GM23338 (cell line): ENCODE data around the gene BATF3. TPM values are rescaled to one million over a fixed set of nuclear protein-coding genes. Genes with fewer than 3 reads are reported as not detected.

ENCODE experiments used
- ATAC-seq: fragments of 200-7000 bp; cut with Tn5 transposase; 3 replicates; pipeline ENCODE4 v1.9.1; 2020
- DNase-seq: peaks from one replicate; pipeline ENCODE4 v3.0.0-alpha.2; 2015; ENCODE audit warnings: low spot score
- H2AFZ ChIP-seq: fragments of 200-600 bp; sonication (generic); 2 replicates; pipeline ENCODE4 v1.8.0; 2016; ENCODE audit warnings: antibody characterized with exemption, mild to moderate bottlenecking, moderate library complexity
- H3F3A ChIP-seq: fragments of 200-600 bp; sonication (generic); replicated peaks from 2 replicates; pipeline ENCODE4 v1.8.0; 2017; ENCODE audit warnings: antibody characterized with exemption, mixed run types, low read depth
- H3K27ac ChIP-seq: fragments of 200-600 bp; sonication (generic); 2 replicates; pipeline ENCODE4 v1.6.1; 2016; ENCODE audit warnings: low read depth
- H3K27me3 ChIP-seq: fragments of 200-600 bp; sonication (generic); 2 replicates; pipeline ENCODE4 v1.8.0; 2016; ENCODE audit warnings: mild to moderate bottlenecking, mixed run types, moderate library complexity; ENCODE audit not compliant: insufficient read depth
- H3K36me3 ChIP-seq: fragments of 200-600 bp; sonication (generic); 2 replicates; pipeline ENCODE4 v1.8.0; 2016; ENCODE audit warnings: mild to moderate bottlenecking; ENCODE audit not compliant: insufficient read depth
- H3K4me1 ChIP-seq: fragments of 200-600 bp; sonication (generic); 2 replicates; pipeline ENCODE4 v1.8.0; 2016; ENCODE audit warnings: mild to moderate bottlenecking, moderate library complexity; ENCODE audit not compliant: insufficient read depth
- H3K4me2 ChIP-seq: fragments of 200-600 bp; sonication (generic); 2 replicates; pipeline ENCODE4 v1.7.1; 2017; ENCODE audit warnings: mixed run types
- H3K4me3 ChIP-seq: fragments of 200-600 bp; sonication (generic); 2 replicates; pipeline ENCODE4 v1.6.1; 2016; ENCODE audit warnings: mixed run types
- H3K79me2 ChIP-seq: fragments of 200-600 bp; sonication (generic); replicated peaks from 2 replicates; pipeline ENCODE4 v1.8.0; 2017; ENCODE audit warnings: mild to moderate bottlenecking; ENCODE audit not compliant: insufficient read depth
- H3K9me2 ChIP-seq: fragments of 200-600 bp; sonication (generic); 2 replicates; pipeline ENCODE4 v1.8.0; 2017; ENCODE audit not compliant: insufficient read depth
- H4K20me1 ChIP-seq: fragments of 200-600 bp; sonication (generic); replicated peaks from 2 replicates; pipeline ENCODE4 v1.8.0; 2017; ENCODE audit warnings: mild to moderate bottlenecking; ENCODE audit not compliant: insufficient read depth
- H3K27ac Mint-ChIP-seq: 2 replicates; pipeline ENCODE4 v1.8.0; 2020; ENCODE audit warnings: inconsistent platforms, mild to moderate bottlenecking, moderate library complexity, mixed read lengths
- H3K27me3 Mint-ChIP-seq: 3 replicates; pipeline ENCODE4 v1.8.0; 2022; ENCODE audit warnings: low read depth, mild to moderate bottlenecking, moderate library complexity, mixed read lengths, inconsistent platforms; ENCODE audit not compliant: insufficient read depth, poor library complexity
- H3K36me3 Mint-ChIP-seq: 3 replicates; pipeline ENCODE4 v1.8.0; 2021; ENCODE audit warnings: low read depth, mild to moderate bottlenecking, inconsistent platforms, moderate library complexity, mixed read lengths
- H3K4me1 Mint-ChIP-seq: 3 replicates; pipeline ENCODE4 v1.8.0; 2020; ENCODE audit warnings: mild to moderate bottlenecking, inconsistent platforms, mixed read lengths
- H3K4me3 Mint-ChIP-seq: 3 replicates; pipeline ENCODE4 v1.8.0; 2021; ENCODE audit warnings: moderate library complexity, mild to moderate bottlenecking, inconsistent platforms, mixed read lengths
- H3K9me3 Mint-ChIP-seq: 3 replicates; pipeline ENCODE4 v1.8.0; 2020; ENCODE audit warnings: moderate library complexity, mild to moderate bottlenecking, inconsistent platforms, mixed read lengths
- CREB1 ChIP-seq: fragments of 250-450 bp; sonication (Bioruptor Pico); IDR thresholded peaks from 2 replicates; pipeline ENCODE4 v1.5.0; 2020; ENCODE audit warnings: low read depth, mild to moderate bottlenecking, moderate library complexity
- EZH2phosphoT487 ChIP-seq: fragments of 200-600 bp; sonication (generic); IDR thresholded peaks from one replicate; pipeline ENCODE4 v1.8.1; 2018; ENCODE audit warnings: antibody characterized with exemption; ENCODE audit not compliant: unreplicated experiment
- NANOG ChIP-seq: IDR thresholded peaks from 2 replicates; pipeline ENCODE4 v1.6.1; 2016; ENCODE audit warnings: antibody characterized with exemption, borderline replicate concordance
- POLR2AphosphoS5 ChIP-seq: IDR thresholded peaks from 2 replicates; pipeline ENCODE4 v1.6.1; 2016; ENCODE audit warnings: antibody characterized with exemption, low read depth
- REST ChIP-seq: IDR thresholded peaks from one replicate; pipeline ENCODE4 v1.6.1; 2018; ENCODE audit warnings: antibody characterized with exemption; ENCODE audit not compliant: unreplicated experiment
- STAT1 ChIP-seq: IDR thresholded peaks from one replicate; pipeline ENCODE4 v1.6.1; 2016; ENCODE audit warnings: antibody characterized with exemption; ENCODE audit not compliant: unreplicated experiment
- ZNF331 ChIP-seq: fragments of 250-450 bp; sonication (Bioruptor Pico); IDR thresholded peaks from 2 replicates; pipeline ENCODE4 v1.5.0; 2020; ENCODE audit warnings: low read depth, mild to moderate bottlenecking, moderate library complexity
- polyA plus RNA-seq: library from polyadenylated mRNA; unstranded; fragments of >200 nt; fragmentation: Nextera tagmentation; extraction: Ambion mirVana; gene quantifications from 2 replicates; pipeline ENCODE4 v1.2.1, GENCODE V29; 2016
- total RNA-seq: library from RNA; depleted of rRNA; stranded (reverse); fragments of >200 nt; shearing (Covaris generic); gene quantifications from 2 replicates; pipeline ENCODE4 v1.2.3, GENCODE V29; 2014
- TF ChIP-seq, protein P1 (sequence below): fragments of 250-450 bp; sonication (Bioruptor Pico); IDR thresholded peaks from 2 replicates; pipeline ENCODE4 v1.5.0; 2020; ENCODE audit warnings: mild to moderate bottlenecking, moderate library complexity

The BATF3 gene
- total and polyA plus RNA-seq, 2 experiments from 2014 or later, result 3.6 to 7.8 TPM

GRCh38 chr1:212684076-212684475 lies 15.6 kb downstream of the BATF3 start:
- TF ChIP-seq EZH2phosphoT487 (no peak), CREB1 (CRISPR knock-in tag) (no peak), STAT1 (no peak), ZNF331 (CRISPR knock-in tag) (no peak), REST (no peak), POLR2AphosphoS5 (no peak)
- DNase-seq, result no peak
- no peaks in the 10 kb centered on the region for H3F3A ChIP-seq
- no peaks in the 10 kb centered on the region; the same call in 1 of the 2 replicates for H3K4me1 ChIP-seq
- peaks cover 19% of the 10 kb centered on the region for H3K9me2 ChIP-seq
- H3K4me2 ChIP-seq, result no peak overlapping the region
- H3K27me3 Mint-ChIP-seq, result no peaks in the 10 kb centered on the region
- H3K4me1 Mint-ChIP-seq, result peaks cover 26% of the 10 kb centered on the region
- H3K36me3 ChIP-seq, result no peaks in the 10 kb centered on the region; the same call in 1 of the 2 replicates
- no peaks in the 10 kb centered on the region; the same call in 2 of the 3 replicates for H3K36me3 Mint-ChIP-seq
- no peaks in the 10 kb centered on the region for H3K9me3 Mint-ChIP-seq
- no peaks in the 10 kb centered on the region for H3K27me3 ChIP-seq
- H3K27ac Mint-ChIP-seq, result no peak overlapping the region
- H3K4me3 Mint-ChIP-seq, result no peak overlapping the region
- H3K4me3 ChIP-seq, result no peak overlapping the region
- H3K79me2 ChIP-seq, result no peaks in the 10 kb centered on the region
- ATAC-seq, result no peak
- no peak overlapping the region for H2AFZ ChIP-seq
- no peaks in the 10 kb centered on the region for H4K20me1 ChIP-seq
- no peak overlapping the region for H3K27ac ChIP-seq

DNA sequence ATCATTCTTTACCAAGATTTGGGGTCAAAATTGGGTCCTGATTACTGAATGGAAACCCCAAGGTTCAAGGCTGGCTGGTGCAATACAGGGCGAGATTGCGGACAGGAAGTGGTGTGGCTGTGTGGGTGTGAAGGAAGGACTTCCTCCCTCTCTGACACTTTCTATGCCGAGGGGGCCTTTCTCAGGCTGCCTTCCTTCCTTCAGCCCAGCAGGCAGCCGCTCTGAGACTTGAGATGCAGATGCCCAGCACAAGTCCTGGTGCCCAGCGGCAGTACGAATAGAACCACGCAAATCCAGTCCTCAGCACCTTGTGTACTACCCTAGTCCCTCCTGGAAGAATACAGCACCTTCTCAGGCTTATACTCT lies 16.3 kb downstream of the BATF3 start:
- H3K27ac Mint-ChIP-seq, result no peak overlapping the region
- ATAC-seq, result no peak
- H3K4me3 Mint-ChIP-seq, result no peak overlapping the region
- Histone ChIP-seq H3K27ac (no peak overlapping the region), H3K4me3 (no peak overlapping the region), H3K79me2 (no peaks in the 10 kb centered on the region), H3F3A (no peaks in the 10 kb centered on the region), H3K4me1 (no peaks in the 10 kb centered on the region; the same call in 1 of the 2 replicates), H3K36me3 (no peaks in the 10 kb centered on the region; the same call in 1 of the 2 replicates), H3K4me2 (no peak overlapping the region), H3K27me3 (no peaks in the 10 kb centered on the region), H3K9me2 (peaks cover 19% of the 10 kb centered on the region), H2AFZ (no peak overlapping the region), H4K20me1 (no peaks in the 10 kb centered on the region)
- no peaks in the 10 kb centered on the region for H3K9me3 Mint-ChIP-seq
- H3K27me3 Mint-ChIP-seq, result no peaks in the 10 kb centered on the region
- H3K4me1 Mint-ChIP-seq, result peaks cover 26% of the 10 kb centered on the region
- TF ChIP-seq, protein P1, sequence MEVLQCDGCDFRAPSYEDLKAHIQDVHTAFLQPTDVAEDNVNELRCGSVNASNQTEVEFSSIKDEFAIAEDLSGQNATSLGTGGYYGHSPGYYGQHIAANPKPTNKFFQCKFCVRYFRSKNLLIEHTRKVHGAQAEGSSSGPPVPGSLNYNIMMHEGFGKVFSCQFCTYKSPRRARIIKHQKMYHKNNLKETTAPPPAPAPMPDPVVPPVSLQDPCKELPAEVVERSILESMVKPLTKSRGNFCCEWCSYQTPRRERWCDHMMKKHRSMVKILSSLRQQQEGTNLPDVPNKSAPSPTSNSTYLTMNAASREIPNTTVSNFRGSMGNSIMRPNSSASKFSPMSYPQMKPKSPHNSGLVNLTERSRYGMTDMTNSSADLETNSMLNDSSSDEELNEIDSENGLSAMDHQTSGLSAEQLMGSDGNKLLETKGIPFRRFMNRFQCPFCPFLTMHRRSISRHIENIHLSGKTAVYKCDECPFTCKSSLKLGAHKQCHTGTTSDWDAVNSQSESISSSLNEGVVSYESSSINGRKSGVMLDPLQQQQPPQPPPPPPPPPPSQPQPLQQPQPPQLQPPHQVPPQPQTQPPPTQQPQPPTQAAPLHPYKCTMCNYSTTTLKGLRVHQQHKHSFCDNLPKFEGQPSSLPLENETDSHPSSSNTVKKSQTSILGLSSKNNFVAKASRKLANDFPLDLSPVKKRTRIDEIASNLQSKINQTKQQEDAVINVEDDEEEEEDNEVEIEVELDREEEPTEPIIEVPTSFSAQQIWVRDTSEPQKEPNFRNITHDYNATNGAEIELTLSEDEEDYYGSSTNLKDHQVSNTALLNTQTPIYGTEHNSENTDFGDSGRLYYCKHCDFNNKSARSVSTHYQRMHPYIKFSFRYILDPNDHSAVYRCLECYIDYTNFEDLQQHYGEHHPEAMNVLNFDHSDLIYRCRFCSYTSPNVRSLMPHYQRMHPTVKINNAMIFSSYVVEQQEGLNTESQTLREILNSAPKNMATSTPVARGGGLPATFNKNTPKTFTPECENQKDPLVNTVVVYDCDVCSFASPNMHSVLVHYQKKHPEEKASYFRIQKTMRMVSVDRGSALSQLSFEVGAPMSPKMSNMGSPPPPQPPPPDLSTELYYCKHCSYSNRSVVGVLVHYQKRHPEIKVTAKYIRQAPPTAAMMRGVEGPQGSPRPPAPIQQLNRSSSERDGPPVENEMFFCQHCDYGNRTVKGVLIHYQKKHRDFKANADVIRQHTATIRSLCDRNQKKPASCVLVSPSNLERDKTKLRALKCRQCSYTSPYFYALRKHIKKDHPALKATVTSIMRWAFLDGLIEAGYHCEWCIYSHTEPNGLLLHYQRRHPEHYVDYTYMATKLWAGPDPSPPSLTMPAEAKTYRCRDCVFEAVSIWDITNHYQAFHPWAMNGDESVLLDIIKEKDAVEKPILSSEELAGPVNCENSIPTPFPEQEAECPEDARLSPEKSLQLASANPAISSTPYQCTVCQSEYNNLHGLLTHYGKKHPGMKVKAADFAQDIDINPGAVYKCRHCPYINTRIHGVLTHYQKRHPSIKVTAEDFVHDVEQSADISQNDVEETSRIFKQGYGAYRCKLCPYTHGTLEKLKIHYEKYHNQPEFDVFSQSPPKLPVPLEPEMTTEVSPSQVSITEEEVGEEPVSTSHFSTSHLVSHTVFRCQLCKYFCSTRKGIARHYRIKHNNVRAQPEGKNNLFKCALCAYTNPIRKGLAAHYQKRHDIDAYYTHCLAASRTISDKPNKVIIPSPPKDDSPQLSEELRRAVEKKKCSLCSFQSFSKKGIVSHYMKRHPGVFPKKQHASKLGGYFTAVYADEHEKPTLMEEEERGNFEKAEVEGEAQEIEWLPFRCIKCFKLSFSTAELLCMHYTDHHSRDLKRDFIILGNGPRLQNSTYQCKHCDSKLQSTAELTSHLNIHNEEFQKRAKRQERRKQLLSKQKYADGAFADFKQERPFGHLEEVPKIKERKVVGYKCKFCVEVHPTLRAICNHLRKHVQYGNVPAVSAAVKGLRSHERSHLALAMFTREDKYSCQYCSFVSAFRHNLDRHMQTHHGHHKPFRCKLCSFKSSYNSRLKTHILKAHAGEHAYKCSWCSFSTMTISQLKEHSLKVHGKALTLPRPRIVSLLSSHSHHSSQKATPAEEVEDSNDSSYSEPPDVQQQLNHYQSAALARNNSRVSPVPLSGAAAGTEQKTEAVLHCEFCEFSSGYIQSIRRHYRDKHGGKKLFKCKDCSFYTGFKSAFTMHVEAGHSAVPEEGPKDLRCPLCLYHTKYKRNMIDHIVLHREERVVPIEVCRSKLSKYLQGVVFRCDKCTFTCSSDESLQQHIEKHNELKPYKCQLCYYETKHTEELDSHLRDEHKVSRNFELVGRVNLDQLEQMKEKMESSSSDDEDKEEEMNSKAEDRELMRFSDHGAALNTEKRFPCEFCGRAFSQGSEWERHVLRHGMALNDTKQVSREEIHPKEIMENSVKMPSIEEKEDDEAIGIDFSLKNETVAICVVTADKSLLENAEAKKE (CRISPR knock-in tag), result no peak
- TF ChIP-seq NANOG (no peak), STAT1 (no peak)
- no peak for DNase-seq
- no peaks in the 10 kb centered on the region; the same call in 2 of the 3 replicates for H3K36me3 Mint-ChIP-seq
